GM21576 (cell line): ENCODE data around the gene HHATL.

Source experiments
- ATAC-seq: cut with Tn5 transposase; IDR thresholded peaks from one replicate; pipeline ENCODE4 v1.9.1; 2021; ENCODE audit warnings: mild to moderate bottlenecking, moderate library complexity; ENCODE audit not compliant: unreplicated experiment

Gene HHATL

DNA sequence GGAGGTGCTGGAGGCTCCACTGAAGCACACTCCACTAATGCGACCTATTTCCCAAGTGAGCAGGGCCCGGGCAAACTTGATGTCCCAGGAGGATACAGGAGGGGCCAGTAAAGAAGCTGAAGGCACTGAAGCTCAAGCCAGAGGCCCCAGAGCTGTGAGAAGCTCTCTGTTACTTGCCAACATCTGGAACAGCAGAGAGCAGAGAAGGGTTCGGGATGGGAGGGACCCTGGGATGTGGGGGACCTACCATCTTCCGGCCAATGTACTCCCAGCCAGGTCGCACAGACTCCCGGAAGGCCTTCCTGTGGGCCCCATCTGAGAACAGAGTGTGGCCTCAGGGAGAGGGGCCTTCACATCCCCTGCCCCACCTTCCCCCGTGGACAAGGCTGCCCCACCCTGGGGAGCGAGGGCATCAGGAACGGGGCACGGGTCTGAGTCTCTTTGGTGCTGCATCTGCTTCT is 3.1 kb downstream of the HHATL start:
- ATAC-seq = no peak

- ATAC-seq = no peak
Observed at GRCh38 chr3:42698911-42699230, 3.7 kb downstream of the HHATL start.

DNA sequence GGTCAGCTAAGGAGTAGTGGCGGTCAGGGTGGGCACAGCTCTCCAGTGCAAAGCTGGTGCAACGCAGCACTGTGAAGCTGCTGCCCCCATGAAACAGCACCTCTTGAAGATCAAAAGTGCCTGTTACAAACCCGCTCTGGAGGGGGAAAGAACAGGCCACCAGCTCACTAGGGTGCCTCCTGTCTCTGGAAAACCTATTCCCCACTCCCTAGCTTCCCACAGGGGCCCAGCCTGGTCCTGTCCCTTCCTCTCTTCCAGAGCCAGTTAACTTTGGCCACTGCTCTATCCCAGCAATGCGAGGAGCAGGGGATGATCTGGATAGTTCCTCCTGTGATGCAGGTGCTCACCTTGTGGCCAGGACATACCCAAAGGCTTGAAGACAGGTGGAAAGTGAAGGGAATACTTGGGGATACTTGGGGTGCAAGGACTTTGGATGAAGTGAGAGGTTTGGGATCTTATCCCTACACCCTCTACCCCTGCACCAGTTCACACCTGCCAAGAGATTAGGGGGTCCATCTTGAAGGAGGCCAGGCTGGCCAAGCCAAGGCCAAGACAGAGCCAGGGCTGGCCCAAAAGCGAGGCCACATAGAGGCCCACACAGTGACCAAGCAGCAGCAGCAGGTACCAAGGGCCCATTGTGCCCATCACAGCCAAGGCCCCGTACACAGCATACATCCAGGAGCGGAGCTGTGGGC is 4.2 kb downstream of the HHATL start:
- ATAC-seq = no peak

GRCh38 chr3:42697289-42698051 is 5.1 kb downstream of the HHATL start:
- no peak for ATAC-seq

GRCh38 chr3:42696356-42697288 is 6.0 kb downstream of the HHATL start:
- ATAC-seq = no peak

DNA sequence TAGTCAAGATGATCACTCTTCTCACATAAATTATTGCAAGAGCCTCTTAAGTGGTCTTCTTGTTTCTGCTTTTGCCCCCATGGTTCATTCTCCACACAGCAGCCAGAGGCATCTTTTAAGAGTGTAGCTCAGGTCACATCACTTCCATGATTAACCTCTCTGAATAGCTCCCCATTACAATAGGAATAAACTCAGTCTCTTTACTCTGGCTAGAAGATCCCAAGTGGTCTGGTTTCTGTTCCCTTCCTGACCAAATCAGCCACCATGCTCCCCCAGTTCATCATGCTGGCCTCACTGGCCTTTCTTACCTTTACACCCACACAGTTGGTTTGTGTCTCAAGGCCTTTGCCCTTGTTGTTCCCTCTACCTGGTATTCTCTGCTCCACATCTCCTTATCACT is 8.2 kb downstream of the HHATL start:
- ATAC-seq = no peak

DNA sequence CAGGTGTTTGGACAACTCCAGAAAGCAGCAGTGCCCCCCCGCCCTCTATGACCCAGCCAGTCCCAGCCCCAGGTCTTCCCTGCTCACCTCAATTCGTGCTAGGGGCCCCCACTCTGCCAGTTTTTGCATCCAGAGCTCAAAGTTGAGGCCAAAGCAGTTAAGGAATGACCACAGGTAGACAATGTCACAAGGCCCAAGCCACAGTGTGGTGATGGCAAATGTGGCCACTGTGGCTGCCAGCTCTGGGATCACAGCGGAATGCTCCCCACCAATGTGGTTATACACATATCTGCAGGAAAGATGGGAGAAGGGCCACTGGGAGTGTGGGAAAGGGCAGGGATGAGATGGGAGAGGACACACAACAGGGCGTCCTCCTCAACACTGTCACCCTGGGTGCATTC is 9.1 kb downstream of the HHATL start:
- ATAC-seq = no peak

DNA sequence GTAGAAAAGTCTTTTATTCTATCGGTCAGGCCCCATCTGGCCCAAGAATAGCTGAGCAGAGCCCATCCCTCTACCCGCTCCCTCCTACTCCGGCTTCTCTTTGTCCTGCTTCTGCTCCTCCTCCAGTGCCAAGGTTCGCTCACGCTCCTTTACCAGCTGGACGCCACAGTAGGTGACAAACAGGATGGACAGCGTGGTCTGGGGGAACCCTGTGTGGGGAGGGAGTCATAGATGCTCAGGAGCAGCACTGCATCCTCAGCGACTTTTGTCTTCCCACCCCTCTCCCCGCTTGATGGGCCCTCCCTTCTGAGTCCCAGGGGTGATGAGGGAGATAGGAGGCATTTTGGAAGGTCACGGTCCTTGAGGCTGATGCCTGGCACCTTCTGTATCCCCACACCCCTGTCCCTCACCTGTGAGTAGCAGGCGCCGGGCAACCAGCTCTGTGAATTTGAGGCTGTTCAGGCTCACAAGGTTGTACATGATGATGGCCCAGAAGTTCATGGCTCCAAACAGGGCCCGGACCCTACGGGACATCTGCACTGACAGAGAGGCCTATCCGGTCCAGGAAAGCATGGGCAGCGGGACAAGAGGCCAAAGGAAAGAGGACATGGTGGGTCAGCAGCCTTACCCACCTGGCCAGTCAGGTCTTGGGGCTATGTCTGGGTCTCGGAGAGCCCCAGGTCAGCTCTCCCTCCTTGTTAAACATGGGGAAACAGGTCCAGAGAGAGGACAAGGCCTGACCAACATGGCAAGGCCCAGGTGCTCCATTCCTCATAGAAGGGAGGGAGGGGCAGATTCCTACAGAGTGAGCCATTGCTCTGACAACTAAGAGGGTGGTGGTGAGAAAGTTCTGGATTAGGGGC is 9.7 kb downstream of the HHATL start:
- ATAC-seq = no peak

DNA sequence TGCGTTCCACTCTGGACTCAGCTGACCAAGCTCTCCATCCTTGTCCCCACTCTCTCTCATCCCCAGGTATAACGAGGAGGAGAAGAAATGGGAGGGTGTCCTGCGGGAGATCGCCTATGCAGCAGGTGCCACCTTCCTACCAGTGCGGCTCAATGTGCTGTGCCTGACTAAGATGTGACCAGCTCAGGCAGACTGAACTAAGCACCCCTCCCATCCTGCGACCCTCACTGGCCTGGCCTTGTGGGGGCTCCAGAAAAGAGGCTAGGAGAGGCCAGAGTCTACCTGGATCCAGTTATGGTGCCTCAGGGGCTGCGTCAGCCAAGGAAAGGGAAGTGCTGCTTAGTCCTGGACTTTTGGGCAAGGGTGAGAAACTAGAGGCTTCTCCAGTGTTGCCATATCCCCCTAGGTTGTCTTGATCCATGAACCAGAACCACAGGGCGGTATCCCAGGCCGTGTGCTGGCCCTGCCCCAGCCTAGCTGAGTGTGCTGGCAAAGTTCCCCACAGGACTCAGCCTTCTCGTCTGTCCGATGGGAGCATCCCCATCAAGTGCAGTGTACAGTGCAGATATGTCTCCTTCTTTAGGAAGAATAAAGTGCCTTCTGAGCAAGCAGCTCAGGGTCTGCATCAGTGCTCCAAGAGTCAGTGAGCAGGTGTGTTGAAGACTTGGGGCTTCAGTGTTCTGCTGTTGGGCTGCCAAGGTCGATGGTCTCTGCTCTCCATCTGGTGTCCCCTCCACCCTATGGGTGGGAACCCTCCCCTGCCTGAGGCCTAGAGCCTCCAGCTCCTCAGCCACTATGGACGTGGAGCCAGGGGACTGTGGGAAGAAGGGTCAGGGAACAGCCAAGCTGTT is 10.6 kb downstream of the HHATL start:
- no peak for ATAC-seq

- ATAC-seq = no peak
Observed at GRCh38 chr3:42690766-42691680, 11.6 kb downstream of the HHATL start.

GRCh38 chr3:42690191-42690590 is 12.4 kb downstream of the HHATL start:
- no peak for ATAC-seq

DNA sequence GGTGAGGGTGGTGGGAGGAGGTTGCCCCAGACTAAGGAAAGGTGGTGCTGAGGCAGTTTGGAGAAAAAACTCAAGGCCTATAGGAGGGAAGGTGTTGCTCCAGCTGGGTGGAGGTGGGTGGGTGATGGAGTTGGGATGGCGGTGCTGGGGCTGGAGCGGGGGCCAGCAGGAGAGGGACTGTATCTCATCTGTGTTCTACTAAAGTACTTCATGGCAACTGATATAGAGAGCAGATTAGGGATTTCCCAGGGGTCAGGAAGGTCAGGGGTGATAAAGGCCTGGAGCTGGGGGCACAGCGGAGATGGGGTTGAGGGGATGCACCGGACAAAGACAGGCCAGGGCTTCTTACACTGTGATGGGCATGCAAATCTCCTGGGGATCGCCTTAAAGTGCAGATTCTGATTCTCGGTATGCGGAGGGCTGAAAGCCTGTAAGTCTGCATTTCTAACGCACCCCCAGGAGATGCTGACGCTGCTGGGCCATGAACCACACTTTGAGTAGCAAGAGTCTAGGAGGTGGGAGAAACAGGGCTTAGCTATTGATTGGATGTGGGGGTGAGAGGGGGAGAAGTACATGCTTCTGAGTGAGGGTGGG is 13.1 kb downstream of the HHATL start:
- no peak for ATAC-seq

DNA sequence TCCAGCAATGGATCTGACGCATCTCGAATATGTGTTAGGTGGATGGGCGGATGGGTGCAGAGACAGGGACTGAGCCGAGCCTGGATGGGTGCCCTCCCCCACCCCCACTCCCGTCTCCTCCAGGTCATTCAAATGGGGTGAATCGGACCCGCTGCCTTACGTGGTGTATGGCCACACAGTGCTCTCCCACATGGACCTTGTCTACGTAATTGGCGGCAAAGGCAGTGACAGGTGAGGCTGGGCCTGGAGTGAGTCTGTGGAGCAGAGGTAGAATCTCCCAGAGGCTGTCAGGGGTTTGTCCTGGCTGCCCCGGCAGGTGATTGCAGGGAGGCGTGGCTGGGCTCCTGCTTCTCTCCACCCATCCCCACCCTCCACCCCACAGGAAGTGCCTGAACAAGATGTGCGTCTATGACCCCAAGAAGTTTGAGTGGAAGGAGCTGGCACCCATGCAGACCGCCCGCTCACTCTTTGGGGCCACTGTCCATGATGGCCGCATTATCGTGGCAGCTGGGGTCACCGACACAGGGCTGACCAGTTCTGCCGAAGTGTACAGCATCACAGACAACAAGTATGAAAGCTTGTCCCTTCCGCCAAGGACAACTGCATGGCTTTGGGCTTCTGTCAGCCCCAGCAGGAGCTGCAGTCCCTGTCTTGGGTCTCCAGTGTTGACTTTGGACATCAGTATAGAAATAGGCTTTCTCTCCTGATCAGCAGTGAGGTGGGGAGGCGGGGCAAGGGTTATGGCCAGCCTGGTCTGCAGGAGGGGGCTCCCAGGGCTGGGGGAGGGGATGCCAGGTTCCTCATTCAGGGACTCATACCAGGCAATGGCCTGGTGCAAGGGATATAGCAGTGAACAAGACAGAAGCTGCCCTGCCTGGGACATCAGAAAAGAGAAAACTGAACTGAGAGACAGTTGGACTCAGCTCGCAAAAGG is 13.8 kb downstream of the HHATL start:
- ATAC-seq = no peak

DNA sequence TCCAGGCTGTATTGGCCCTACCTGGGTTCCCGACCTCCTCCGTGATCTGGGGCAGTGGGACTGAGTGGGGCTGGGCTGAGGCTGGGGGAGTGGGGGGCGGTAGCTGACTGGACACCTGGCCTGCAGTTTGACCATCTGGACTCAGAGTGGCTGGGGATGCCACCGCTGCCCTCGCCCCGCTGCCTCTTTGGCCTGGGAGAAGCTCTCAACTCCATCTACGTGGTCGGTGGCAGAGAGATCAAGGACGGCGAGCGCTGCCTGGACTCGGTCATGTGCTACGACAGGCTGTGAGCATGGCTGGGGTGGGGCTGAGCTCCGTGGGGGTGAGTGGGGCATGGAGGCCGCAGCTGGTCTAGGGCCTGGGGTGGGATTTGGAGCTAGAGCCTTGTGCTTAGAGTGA is 14.6 kb downstream of the HHATL start:
- no peak for ATAC-seq

DNA sequence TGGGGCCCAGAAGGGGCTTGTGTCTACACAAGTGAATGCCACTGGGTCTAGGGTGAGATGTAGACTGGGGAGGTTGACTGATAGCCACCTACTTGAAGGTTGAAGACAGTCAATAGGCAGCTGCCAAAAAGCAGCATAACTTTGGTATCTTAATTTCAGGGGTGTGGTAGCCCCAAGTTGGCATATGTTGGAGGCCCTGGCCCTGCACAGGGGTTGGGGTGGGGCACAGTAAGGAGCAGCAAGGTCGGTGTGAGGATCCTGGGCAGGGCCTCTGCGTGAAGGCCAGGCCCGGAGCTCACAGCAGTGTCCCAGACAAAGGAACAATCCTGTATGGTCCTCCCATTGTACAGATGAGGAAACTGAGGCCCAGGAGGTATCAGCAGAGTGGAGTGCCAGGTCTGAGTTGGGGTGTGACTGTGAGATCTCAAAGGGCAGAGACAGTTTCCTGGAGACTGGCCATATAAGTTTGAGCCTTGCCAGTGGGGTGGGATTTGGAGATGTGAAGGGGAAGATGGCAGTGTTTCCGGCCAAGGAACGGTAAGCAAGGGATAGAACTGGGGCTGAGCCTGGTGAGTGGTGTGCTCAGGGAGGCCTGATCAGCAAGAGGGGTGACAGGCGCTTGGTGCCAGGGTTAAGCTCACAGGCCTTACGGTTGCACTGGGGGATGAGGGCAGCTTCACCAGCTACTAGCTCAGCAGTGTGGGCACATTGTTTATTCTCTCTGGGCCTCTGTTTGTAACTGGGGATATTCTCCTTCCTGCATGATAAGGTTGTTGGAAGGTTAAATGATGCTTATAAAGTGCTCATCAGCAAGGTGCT is 15.6 kb downstream of the HHATL start:
- ATAC-seq = no peak
